Left ventricle myocardium inferior (tissue), 1 donor: ENCODE results near the gene TMEM128. TPM values are rescaled to one million over a fixed set of nuclear protein-coding genes. Genes with fewer than 3 reads are reported as not detected.
"Not testable (repeated sequence)": the region's sequence is repeated elsewhere in the genome, so short reads cannot be mapped to it uniquely, and the experiment has no call there.

ENCODE experiments used
- DNase-seq: peaks from one replicate; pipeline ENCODE4 v3.0.0-alpha.2; 2020
- H3K27ac ChIP-seq: fragments of 200-600 bp; replicated peaks from 2 replicates; pipeline ENCODE4 v1.8.0; 2021
- H3K27me3 ChIP-seq: fragments of 200-600 bp; 2 replicates; pipeline ENCODE4 v1.8.0; 2021; ENCODE audit warnings: low read depth
- H3K36me3 ChIP-seq: fragments of 200-600 bp; 2 replicates; pipeline ENCODE4 v1.8.0; 2021
- H3K4me1 ChIP-seq: fragments of 200-600 bp; 2 replicates; pipeline ENCODE4 v1.8.0; 2021
- H3K4me3 ChIP-seq: fragments of 200-600 bp; 2 replicates; pipeline ENCODE4 v1.8.0; 2021; ENCODE audit warnings: mild to moderate bottlenecking, moderate library complexity
- H3K9me3 ChIP-seq: fragments of 200-600 bp; replicated peaks from 2 replicates; pipeline ENCODE4 v1.8.0; 2021
- intact Hi-C: fragments of 100-400 bp; cut with micrococcal nuclease; formaldehyde crosslinking; loops from one replicate; pipeline ENCODE4 v1.11.0; 2022
- total RNA-seq: library from RNA; stranded (reverse); fragmentation: NEBNext Ultra II Directional; extraction: Animal tissue kit (Norgen Biotek cat#: 25700); gene quantifications from one replicate; pipeline ENCODE4 v1.2.1, GENCODE V29; 2021
- TF ChIP-seq, protein P1 (sequence below): fragments of 200-600 bp; IDR thresholded peaks from 2 replicates; pipeline ENCODE4 v1.8.0; 2021; ENCODE audit warnings: antibody characterized with exemption, mild to moderate bottlenecking, borderline replicate concordance
- donor health status: DM: no; HTN: yes; CAD: no; lungs with severe emphysema.

TMEM128 gene
- total RNA-seq, 1 donor from 2014 or later = 9.8 TPM

DNA sequence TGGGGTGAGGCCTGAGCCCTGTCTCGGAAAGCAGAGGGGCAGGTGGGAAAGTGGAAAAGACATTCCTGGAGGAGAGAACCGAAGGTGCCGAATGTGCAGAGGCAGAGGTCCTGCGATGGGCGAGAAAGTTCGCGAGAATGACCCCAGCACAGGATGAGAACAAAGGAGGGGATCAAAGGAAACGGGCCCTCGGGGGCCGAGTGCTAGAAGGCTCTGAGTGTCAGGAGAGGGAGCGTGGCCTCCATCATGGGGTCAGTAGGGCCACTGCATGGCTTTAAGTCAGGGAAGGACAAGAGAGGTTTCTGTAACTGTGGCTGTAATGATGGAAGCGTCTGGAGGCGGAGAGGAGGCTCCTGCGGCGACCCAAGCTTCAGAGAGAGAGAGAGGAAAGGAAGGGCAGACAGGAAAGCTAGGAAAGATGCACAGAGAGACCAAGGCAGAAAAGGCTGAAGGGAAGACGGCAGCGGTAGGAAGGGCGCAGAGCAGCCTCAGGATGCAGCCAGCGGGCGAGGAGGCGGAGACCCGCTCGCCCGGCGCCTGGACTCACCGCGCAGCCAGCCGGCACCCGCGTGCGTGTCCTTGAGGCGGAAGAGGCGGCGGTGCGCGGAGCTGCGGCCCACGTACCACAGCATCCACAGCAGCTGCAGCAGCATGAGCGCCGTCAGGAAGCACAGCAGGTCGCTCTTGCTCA is 22.0 kb downstream of the TMEM128 start:
- TF ChIP-seq, protein P1, sequence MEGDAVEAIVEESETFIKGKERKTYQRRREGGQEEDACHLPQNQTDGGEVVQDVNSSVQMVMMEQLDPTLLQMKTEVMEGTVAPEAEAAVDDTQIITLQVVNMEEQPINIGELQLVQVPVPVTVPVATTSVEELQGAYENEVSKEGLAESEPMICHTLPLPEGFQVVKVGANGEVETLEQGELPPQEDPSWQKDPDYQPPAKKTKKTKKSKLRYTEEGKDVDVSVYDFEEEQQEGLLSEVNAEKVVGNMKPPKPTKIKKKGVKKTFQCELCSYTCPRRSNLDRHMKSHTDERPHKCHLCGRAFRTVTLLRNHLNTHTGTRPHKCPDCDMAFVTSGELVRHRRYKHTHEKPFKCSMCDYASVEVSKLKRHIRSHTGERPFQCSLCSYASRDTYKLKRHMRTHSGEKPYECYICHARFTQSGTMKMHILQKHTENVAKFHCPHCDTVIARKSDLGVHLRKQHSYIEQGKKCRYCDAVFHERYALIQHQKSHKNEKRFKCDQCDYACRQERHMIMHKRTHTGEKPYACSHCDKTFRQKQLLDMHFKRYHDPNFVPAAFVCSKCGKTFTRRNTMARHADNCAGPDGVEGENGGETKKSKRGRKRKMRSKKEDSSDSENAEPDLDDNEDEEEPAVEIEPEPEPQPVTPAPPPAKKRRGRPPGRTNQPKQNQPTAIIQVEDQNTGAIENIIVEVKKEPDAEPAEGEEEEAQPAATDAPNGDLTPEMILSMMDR = no peak
- Histone ChIP-seq H3K4me1 (peaks cover 6% of the 10 kb centered on the region), H3K4me3 (no peak overlapping the region), H3K36me3 (no peaks in the 10 kb centered on the region), H3K27ac (no peak overlapping the region), H3K9me3 (no peaks in the 10 kb centered on the region), H3K27me3 (peaks cover 85% of the 10 kb centered on the region)
- DNase-seq = no peak
- intact Hi-C loops = no loop called here

DNA sequence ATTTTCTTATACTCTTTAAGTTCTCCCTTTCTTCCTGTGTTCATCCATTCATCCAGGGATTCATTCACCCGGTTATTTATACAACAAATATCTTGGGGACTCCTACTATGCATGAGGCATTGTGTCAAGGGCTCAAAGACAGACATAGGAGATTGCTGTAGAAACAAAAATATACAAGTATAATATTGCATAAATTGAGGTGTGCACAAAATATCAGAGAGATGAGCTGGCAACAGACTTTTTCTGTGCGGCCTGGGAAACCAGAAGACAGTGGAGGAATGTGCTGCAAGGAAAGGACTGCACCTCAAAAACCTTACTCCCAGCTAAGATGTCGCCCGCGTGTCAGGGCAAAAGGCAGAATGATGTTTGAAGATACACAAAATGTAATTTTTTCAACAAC is 30.9 kb downstream of the TMEM128 start:
- no peaks in the 10 kb centered on the region for H3K36me3 ChIP-seq
- H3K9me3 ChIP-seq = no peaks in the 10 kb centered on the region
- no peaks in the 10 kb centered on the region for H3K4me1 ChIP-seq
- no peak overlapping the region for H3K4me3 ChIP-seq
- TF ChIP-seq, protein P1 = no peak
- no peak for DNase-seq
- peaks cover 58% of the 10 kb centered on the region for H3K27me3 ChIP-seq
- intact Hi-C loops = no loop called here
- H3K27ac ChIP-seq = no peak overlapping the region

DNA sequence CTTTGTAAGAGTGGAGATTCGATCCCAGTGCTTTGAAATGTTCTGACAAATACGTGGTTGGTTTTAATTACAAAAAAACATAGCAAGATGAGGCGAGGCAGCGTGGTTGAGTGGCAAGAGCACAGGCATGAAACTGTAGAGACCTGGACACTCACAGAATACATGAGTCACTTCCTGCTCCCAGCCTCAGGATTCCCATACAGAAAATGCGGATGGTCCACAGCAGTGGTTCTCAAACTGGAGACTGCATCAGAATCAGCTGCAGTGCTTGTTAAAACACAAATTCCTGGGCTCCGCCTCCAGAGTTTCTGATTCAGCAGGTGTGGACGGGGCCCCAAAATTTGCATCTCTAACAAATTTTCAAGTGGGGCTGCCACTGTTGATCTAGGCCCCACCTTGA is 31.4 kb downstream of the TMEM128 start:
- intact Hi-C loops = no loop called here
- Histone ChIP-seq H3K4me1 (no peaks in the 10 kb centered on the region), H3K36me3 (no peaks in the 10 kb centered on the region), H3K9me3 (no peaks in the 10 kb centered on the region), H3K4me3 (no peak overlapping the region), H3K27ac (no peak overlapping the region), H3K27me3 (peaks cover 58% of the 10 kb centered on the region)
- DNase-seq = no peak
- TF ChIP-seq, protein P1 = no peak

DNA sequence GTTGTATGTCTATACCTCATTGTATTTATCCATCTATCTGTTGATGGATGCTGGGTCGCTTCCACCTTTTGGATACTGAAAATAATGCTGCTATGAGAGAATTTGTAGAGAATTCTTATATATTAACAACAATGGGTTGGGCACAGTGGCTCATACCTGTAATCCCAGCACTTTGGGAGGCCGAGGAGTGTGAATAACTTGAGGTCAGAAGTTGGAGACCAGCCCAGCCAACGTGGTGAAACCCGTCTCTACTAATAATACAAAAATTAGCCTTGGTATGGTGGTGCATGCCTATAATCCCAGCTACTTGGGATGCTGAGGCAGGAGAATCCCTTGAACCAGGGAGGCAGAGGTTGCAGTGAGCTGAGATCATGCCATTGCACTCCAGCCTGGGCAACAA is 34.3 kb downstream of the TMEM128 start:
- H3K9me3 ChIP-seq, H3K4me1 ChIP-seq, H3K36me3 ChIP-seq, intact Hi-C loops, H3K4me3 ChIP-seq, H3K27ac ChIP-seq, DNase-seq: not testable (repeated sequence)
- peaks cover 70% of the 10 kb centered on the region for H3K27me3 ChIP-seq

DNA sequence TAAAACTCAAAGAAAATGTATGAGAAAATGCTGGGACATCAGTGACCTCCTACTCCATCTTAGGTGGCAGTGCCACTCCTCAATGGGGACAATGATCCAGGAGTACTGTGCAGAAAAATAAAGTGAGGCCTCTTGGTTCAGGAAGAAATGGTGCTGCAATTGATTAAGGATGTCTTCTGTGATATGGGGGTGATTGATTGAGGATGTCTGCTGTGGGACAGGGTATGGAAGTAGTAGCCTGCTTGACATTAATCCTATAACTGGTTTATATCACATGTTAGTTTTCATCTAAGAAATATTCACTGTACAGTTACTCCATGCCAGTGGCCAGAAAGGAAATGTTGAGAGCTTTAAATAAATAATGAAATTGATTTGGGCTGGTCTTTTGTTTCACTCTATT is 41.8 kb downstream of the TMEM128 start:
- H3K4me1 ChIP-seq = no peaks in the 10 kb centered on the region
- no peak for DNase-seq
- no peak overlapping the region for H3K4me3 ChIP-seq
- TF ChIP-seq, protein P1 = no peak
- intact Hi-C loops = no loop called here
- H3K9me3 ChIP-seq = no peaks in the 10 kb centered on the region
- H3K27ac ChIP-seq = no peak overlapping the region
- peaks cover 85% of the 10 kb centered on the region for H3K27me3 ChIP-seq
- H3K36me3 ChIP-seq = no peaks in the 10 kb centered on the region

DNA sequence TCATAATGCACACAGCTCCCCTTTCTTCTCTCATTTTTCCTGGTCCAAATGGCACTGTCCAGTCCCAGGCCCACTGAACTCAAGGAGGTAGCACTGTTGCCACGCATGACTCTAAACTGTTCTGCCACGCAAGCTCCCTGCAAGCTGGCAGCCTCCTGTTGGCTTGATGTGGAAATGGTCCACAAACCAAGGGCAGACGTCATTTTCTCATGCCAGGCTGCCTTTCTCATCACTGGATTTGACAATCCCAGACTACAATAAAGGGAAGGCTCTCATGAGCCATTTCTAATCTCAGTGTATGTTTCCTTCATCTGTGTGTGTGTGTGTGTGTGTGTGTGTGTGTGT is 43.6 kb downstream of the TMEM128 start:
- H3K4me1 ChIP-seq = no peaks in the 10 kb centered on the region
- no peak overlapping the region for H3K27ac ChIP-seq
- TF ChIP-seq, protein P1 = no peak
- DNase-seq = no peak
- H3K36me3 ChIP-seq = no peaks in the 10 kb centered on the region
- H3K9me3 ChIP-seq = no peaks in the 10 kb centered on the region
- H3K4me3 ChIP-seq = no peak overlapping the region
- peaks cover 71% of the 10 kb centered on the region for H3K27me3 ChIP-seq
- intact Hi-C loops = no loop called here
